Activated CD8-positive, alpha-beta T cell treated with anti-CD3 and anti-CD28 coated beads for 36 hours (primary cell): ENCODE data around the gene ARPC2. TPM values are rescaled to one million over a fixed set of nuclear protein-coding genes. Genes with fewer than 3 reads are reported as not detected.
"Not testable (repeated sequence)": the region's sequence is repeated elsewhere in the genome, so short reads cannot be mapped to it uniquely, and the experiment has no call there.

Experiments
- ATAC-seq: fragments of 200-7000 bp; cut with Tn5 transposase; one replicate; pipeline ENCODE4 v1.10.0; 2021; ENCODE audit warnings: mild to moderate bottlenecking, moderate library complexity
- CTCF ChIA-PET: fragments of 350-600 bp; sonication (Branson Sonifier 250); formaldehyde crosslinking; loops from one replicate; lab custom pipeline; 2021; ENCODE audit warnings: antibody characterized with exemption; lab: Charles Lee
- POLR2A ChIA-PET: fragments of 350-600 bp; sonication (Branson Sonifier 250); formaldehyde crosslinking; loops from one replicate; lab custom pipeline; 2021; ENCODE audit warnings: antibody characterized with exemption; lab: Charles Lee
- DNase-seq: peaks from one replicate; pipeline ENCODE4 v3.0.0-alpha.2; 2020
- H3K27ac Mint-ChIP-seq: one replicate; pipeline ENCODE4 v1.8.0; 2021; ENCODE audit warnings: mild to moderate bottlenecking, mixed read lengths
- H3K27me3 Mint-ChIP-seq: one replicate; pipeline ENCODE4 v1.8.0; 2021; ENCODE audit warnings: mixed read lengths
- H3K36me3 Mint-ChIP-seq: one replicate; pipeline ENCODE4 v1.8.0; 2021; ENCODE audit warnings: low read depth, mixed read lengths
- H3K4me1 Mint-ChIP-seq: one replicate; pipeline ENCODE4 v1.8.0; 2021; ENCODE audit warnings: low read depth, mixed read lengths
- H3K4me3 Mint-ChIP-seq: one replicate; pipeline ENCODE4 v1.8.0; 2021; ENCODE audit warnings: mild to moderate bottlenecking, moderate library complexity, mixed read lengths
- H3K9me3 Mint-ChIP-seq: one replicate; pipeline ENCODE4 v1.8.0; 2021; ENCODE audit warnings: mixed read lengths
- intact Hi-C: fragments of 100-400 bp; cut with micrococcal nuclease; formaldehyde crosslinking; loops from one replicate; pipeline ENCODE4 v1.10.0; 2022
- total RNA-seq, 2 experiments: library from RNA; stranded (reverse); gene quantifications; one replicate each; pipeline ENCODE4 v1.2.3, GENCODE V29; 2021
- TF ChIP-seq, protein P1 (sequence below): fragments of 200-600 bp; IDR thresholded peaks from one replicate; pipeline ENCODE4 v1.8.0; 2022; ENCODE audit warnings: antibody characterized with exemption, mild to moderate bottlenecking

The ARPC2 gene
- total RNA-seq, 2 experiments from 2014 or later: 636 to 644 TPM

DNA sequence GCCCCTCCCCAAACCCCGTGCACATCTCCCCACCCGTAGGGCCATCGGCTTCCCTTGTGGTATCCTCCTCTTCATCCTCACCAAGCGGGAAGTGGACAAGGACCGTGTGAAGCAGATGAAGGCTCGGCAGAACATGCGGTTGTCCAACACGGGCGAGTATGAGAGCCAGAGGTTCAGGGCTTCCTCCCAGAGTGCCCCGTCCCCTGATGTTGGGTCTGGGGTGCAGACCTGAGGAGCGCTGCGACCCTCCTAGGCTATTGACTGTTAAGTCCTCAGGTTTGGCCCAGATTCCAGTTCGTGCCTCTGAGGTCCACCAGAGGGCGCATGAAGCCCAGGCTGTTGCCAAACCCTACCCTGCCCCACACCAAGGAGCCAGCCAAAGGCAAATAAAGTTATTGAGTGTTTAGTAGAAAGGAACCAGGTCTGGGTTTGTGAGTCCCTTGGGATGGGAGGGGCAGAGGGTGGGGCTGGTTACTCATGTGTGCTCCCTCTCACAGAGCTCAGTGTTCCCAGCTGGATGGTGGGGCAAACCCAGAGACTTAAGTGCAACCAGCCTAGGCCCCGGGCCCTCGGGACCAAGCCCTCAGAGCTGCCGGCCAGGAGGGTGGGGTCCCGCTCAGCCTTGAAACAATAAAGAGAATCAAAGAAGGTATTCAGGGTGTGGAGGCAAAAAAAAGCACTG is 55.7 kb downstream of the ARPC2 start:
- peaks cover 29% of the 10 kb centered on the region for H3K36me3 Mint-ChIP-seq
- no peaks in the 10 kb centered on the region for H3K9me3 Mint-ChIP-seq
- ATAC-seq (peak; percentile 13), DNase-seq (peak; percentile 87)
- intact Hi-C loops: loop anchor here (2.0 kb wide), 1 partner anchor 14 kb away; no protein-coding TSS in a partner anchor
- ChIA-PET POLR2A (interaction anchor here (0.8 to 9.4 kb wide), 6 partner anchors 11 to 134 kb away, joined by 3 to 97 read pairs (median 4); no protein-coding TSS in a partner anchor), CTCF (interaction anchor here (0.6 to 8.2 kb wide), 24 partner anchors 11 to 376 kb away, joined by 3 to 161 read pairs (median 4); partner anchors contain the start of genes ARPC2, CATIP and TMBIM1)
- peak overlapping the region; percentile 51 for H3K27ac Mint-ChIP-seq
- H3K27me3 Mint-ChIP-seq: no peaks in the 10 kb centered on the region
- H3K4me1 Mint-ChIP-seq: peaks cover 27% of the 10 kb centered on the region
- TF ChIP-seq, protein P1, sequence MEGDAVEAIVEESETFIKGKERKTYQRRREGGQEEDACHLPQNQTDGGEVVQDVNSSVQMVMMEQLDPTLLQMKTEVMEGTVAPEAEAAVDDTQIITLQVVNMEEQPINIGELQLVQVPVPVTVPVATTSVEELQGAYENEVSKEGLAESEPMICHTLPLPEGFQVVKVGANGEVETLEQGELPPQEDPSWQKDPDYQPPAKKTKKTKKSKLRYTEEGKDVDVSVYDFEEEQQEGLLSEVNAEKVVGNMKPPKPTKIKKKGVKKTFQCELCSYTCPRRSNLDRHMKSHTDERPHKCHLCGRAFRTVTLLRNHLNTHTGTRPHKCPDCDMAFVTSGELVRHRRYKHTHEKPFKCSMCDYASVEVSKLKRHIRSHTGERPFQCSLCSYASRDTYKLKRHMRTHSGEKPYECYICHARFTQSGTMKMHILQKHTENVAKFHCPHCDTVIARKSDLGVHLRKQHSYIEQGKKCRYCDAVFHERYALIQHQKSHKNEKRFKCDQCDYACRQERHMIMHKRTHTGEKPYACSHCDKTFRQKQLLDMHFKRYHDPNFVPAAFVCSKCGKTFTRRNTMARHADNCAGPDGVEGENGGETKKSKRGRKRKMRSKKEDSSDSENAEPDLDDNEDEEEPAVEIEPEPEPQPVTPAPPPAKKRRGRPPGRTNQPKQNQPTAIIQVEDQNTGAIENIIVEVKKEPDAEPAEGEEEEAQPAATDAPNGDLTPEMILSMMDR: peak; percentile 76
- H3K4me3 Mint-ChIP-seq: no peak overlapping the region

DNA sequence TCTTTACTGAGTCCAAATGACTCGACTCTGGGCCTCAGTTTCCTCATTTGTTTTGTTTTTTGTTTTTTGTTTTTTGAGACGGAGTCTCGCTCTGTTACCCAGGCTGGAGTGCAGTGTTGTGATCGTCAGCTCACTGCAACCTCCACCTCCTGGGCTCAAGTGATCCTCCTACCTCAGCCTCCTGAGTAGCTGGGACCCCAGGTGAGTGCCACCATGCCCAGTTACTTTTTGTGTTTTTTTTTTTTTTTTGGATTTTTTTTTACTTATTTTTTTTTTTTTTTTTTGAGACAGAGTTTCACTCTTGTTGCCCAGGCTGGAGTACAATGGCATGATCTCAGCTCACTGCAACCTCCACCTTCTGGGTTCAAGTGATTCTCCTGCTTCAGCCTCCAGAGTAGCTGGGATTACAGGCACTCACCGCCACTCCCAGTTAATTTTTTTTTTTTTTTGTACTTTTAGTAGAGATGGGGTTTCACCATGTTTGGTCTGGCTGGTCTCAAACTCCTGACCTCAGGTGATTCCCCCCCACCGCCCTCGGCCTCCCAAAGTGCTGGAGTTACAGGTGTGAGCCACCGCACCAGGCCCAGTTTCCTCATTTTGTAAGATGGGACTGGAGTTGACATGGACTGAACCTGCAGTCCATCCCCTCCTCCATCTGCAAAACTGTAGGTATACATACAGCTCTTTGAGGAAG is 56.4 kb downstream of the ARPC2 start:
- not testable (repeated sequence) for ATAC-seq, H3K9me3 Mint-ChIP-seq, DNase-seq, H3K27me3 Mint-ChIP-seq, H3K4me3 Mint-ChIP-seq
- Mint-ChIP-seq H3K4me1 (peaks cover 26% of the 10 kb centered on the region), H3K36me3 (peaks cover 28% of the 10 kb centered on the region), H3K27ac (peak overlapping the region; percentile 47)
- POLR2A ChIA-PET: interaction anchor here (0.8 to 9.4 kb wide), 3 partner anchors 12 to 17 kb away, joined by 3 to 97 read pairs (median 39); no protein-coding TSS in a partner anchor
- intact Hi-C loops: loop anchor here (2.0 kb wide), 1 partner anchor 13 kb away; no protein-coding TSS in a partner anchor
- CTCF ChIA-PET: interaction anchor here (0.6 to 8.2 kb wide), 13 partner anchors 11 to 193 kb away, joined by 3 to 161 read pairs (median 4); partner anchors contain the start of genes ARPC2, CATIP and TMBIM1

DNA sequence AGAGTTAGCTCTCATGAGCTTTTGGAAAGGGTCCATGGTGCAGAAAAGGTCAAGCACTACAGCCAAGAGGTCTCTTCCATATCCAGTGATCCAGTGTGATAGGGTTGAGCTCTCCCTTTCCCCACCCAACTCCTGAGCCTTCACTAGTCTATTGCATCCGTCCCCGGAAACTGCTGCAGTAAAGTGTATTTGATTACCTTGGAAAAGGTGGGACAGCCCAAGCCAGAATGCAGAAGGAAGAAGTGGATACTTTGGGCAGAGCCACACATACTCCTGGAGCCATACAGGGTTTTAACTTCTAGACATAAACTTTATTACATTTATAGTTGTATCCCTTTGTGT is 56.9 kb downstream of the ARPC2 start:
- POLR2A ChIA-PET: interaction anchor here (7.7 to 9.4 kb wide), 2 partner anchors 11 to 16 kb away, joined by 39 to 97 read pairs; no protein-coding TSS in a partner anchor
- no peaks in the 10 kb centered on the region for H3K27me3 Mint-ChIP-seq
- intact Hi-C loops: loop anchor here (2.0 kb wide), 1 partner anchor 13 kb away; no protein-coding TSS in a partner anchor
- TF ChIP-seq, protein P1: no peak
- H3K9me3 Mint-ChIP-seq: no peaks in the 10 kb centered on the region
- H3K36me3 Mint-ChIP-seq: peaks cover 27% of the 10 kb centered on the region
- no peak overlapping the region for H3K4me3 Mint-ChIP-seq
- peaks cover 25% of the 10 kb centered on the region for H3K4me1 Mint-ChIP-seq
- CTCF ChIA-PET: interaction anchor here (0.9 to 8.2 kb wide), 9 partner anchors 10 to 192 kb away, joined by 3 to 161 read pairs (median 6); partner anchors contain the start of genes ARPC2, CATIP and TMBIM1
- peak overlapping the region; percentile 47 for H3K27ac Mint-ChIP-seq
- DNase-seq (no peak), ATAC-seq (no peak)

DNA sequence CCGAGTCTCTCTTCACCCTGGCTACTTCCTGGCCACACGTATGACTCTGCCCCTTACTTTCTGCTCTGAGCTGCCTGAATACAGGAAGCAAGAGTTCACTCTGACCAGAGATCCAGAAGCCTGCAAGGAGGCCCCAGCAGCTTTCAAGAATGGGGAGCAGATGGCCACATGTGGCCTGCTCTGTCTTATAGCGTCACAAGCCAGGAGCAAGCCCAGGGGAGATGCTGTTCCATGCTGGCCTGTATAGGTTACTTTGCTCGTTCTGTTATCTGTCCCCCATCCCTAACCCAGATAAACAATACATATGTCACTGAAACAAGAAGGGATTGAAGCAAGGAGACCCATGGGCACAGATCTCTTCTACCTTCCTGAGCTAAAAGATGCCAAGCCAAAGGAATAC is 57.6 kb downstream of the ARPC2 start:
- DNase-seq (no peak), ATAC-seq (no peak)
- Mint-ChIP-seq H3K36me3 (peaks cover 21% of the 10 kb centered on the region), H3K27ac (peak overlapping the region; percentile 39), H3K4me3 (no peak overlapping the region), H3K9me3 (no peaks in the 10 kb centered on the region), H3K27me3 (no peaks in the 10 kb centered on the region), H3K4me1 (peaks cover 20% of the 10 kb centered on the region)
- intact Hi-C loops: no loop called here
- ChIA-PET CTCF (interaction anchor here (1.0 to 8.2 kb wide), 8 partner anchors 9 to 90 kb away, joined by 3 to 161 read pairs (median 4); partner anchors contain the start of gene TMBIM1), POLR2A (interaction anchor here (0.7 to 9.4 kb wide), 4 partner anchors 8 to 93 kb away, joined by 3 to 97 read pairs (median 22); no protein-coding TSS in a partner anchor)
- TF ChIP-seq, protein P1: no peak
